Cardiac muscle cell (in vitro differentiated cells and primary cell): ENCODE measurements around the gene PPARA. TPM values are rescaled to one million over a fixed set of nuclear protein-coding genes. Genes with fewer than 3 reads are reported as not detected.

Experiments
- DNase-seq, 2 donors: peaks; one replicate each; pipeline versions ENCODE4 v3.0.0 to v3.0.0-alpha.2; 2010 to 2017; ENCODE audit warnings: low read depth in 1 of 2, low spot score in 1 of 2
- H3K27ac ChIP-seq: fragments of 200-600 bp; sonication (generic); 2 replicates; pipeline ENCODE4 v1.5.1; 2016
- H3K27me3 ChIP-seq: fragments of 200-600 bp; sonication (generic); 2 replicates; pipeline ENCODE4 v1.6.0; 2016; ENCODE audit warnings: control low read depth
- H3K36me3 ChIP-seq: fragments of 200-600 bp; sonication (generic); 2 replicates; pipeline ENCODE4 v1.5.1; 2016; ENCODE audit warnings: control low read depth
- H3K4me1 ChIP-seq: fragments of 200-600 bp; sonication (generic); 2 replicates; pipeline ENCODE4 v1.8.1; 2017; ENCODE audit warnings: low read depth, mild to moderate bottlenecking, mixed run types
- H3K4me3 ChIP-seq: fragments of 200-600 bp; sonication (generic); 2 replicates; pipeline ENCODE4 v1.5.1; 2016; ENCODE audit warnings: mild to moderate bottlenecking
- H3K9me3 ChIP-seq: fragments of 200-600 bp; sonication (generic); 2 replicates; pipeline ENCODE4 v1.5.1; 2017; ENCODE audit warnings: low read depth, mild to moderate bottlenecking, control low read depth
- CTCF ChIP-seq: IDR thresholded peaks from 2 replicates; pipeline ENCODE4 v1.5.1; 2012; ENCODE audit warnings: low read depth, mild to moderate bottlenecking, low read length
- polyA plus RNA-seq: library from polyadenylated mRNA; unstranded; fragments of >200 nt; fragmentation: Nextera tagmentation; extraction: Ambion mirVana; gene quantifications from 2 replicates; pipeline ENCODE4 v1.2.1, GENCODE V29; 2016
- total RNA-seq: library from RNA; depleted of rRNA; stranded (reverse); fragments of >200 nt; gene quantifications from 2 replicates; pipeline ENCODE4 v1.2.3, GENCODE V29; 2016

PPARA gene
- total and polyA plus RNA-seq, 2 experiments from 2014 or later: 11.8 to 25.1 TPM

GRCh38 chr22:46292732-46293131 lies 142.4 kb downstream of the PPARA start:
- Histone ChIP-seq H3K4me3 (no peak overlapping the region), H3K9me3 (no peaks in the 10 kb centered on the region), H3K4me1 (peaks cover 4% of the 10 kb centered on the region), H3K27me3 (no peaks in the 10 kb centered on the region), H3K36me3 (peaks cover 6% of the 10 kb centered on the region), H3K27ac (no peak overlapping the region)
- TF ChIP-seq CTCF: no peak
- DNase-seq: no peak

Other genes with a start within 250 kb of the PPARA start
- gene WNT7B, start 173.4 kb upstream of the PPARA start, total RNA-seq: not detected in 2 replicates
- not detected in 2 replicates for gene WNT7B, start 173.4 kb upstream of the PPARA start, polyA plus RNA-seq
- 35.1 and 44.9 TPM in 2 replicates for gene CDPF1, start 99.8 kb downstream of the PPARA start, total RNA-seq
- 26.4 and 30.6 TPM in 2 replicates for gene CDPF1, start 99.8 kb downstream of the PPARA start, polyA plus RNA-seq
- 0.03 and 0.07 TPM in 2 replicates for gene PKDREJ, start 112.8 kb downstream of the PPARA start, total RNA-seq
- gene PKDREJ, start 112.8 kb downstream of the PPARA start, polyA plus RNA-seq: 0.04 TPM in 1 of 2 replicates, not detected in the other
- 54.8 and 76.2 TPM in 2 replicates for gene TTC38, start 117.5 kb downstream of the PPARA start, total RNA-seq
- 35.1 and 35.5 TPM in 2 replicates for gene TTC38, start 117.5 kb downstream of the PPARA start, polyA plus RNA-seq
- 4.4 and 28.7 TPM in 2 replicates for gene GTSE1, start 146.3 kb downstream of the PPARA start, total RNA-seq
- 5.4 and 32.6 TPM in 2 replicates for gene GTSE1, start 146.3 kb downstream of the PPARA start, polyA plus RNA-seq
- gene TRMU, start 185.2 kb downstream of the PPARA start, total RNA-seq: 82.3 and 127 TPM in 2 replicates
- 130 and 155 TPM in 2 replicates for gene TRMU, start 185.2 kb downstream of the PPARA start, polyA plus RNA-seq